PC-3 (cell line): Measurements from ENCODE around the gene PSAPL1.

Experiments
- CTCF ChIP-seq: fragments of 300-600 bp; sonication (generic); conservative IDR thresholded peaks from 2 replicates; pipeline ENCODE4 v1.5.1; 2017; ENCODE audit warnings: antibody characterized with exemption, low read depth, mild to moderate bottlenecking, low read length
- EZH2 ChIP-seq: fragments of 300-600 bp; sonication (generic); IDR thresholded peaks from one replicate; pipeline ENCODE4 v1.6.1; 2017; ENCODE audit warnings: antibody characterized with exemption, mild to moderate bottlenecking, low read length; ENCODE audit not compliant: unreplicated experiment
- EZH2phosphoT487 ChIP-seq: fragments of 300-600 bp; sonication (generic); IDR thresholded peaks from 2 replicates; pipeline ENCODE4 v1.6.1; 2018; ENCODE audit warnings: mild to moderate bottlenecking, antibody characterized with exemption, low read length, borderline replicate concordance

GRCh38 chr4:7462509-7462971 is 27.8 kb upstream of the PSAPL1 start:
- peak; percentile 76 for TF ChIP-seq CTCF
- no peak for TF ChIP-seq EZH2
- TF ChIP-seq EZH2phosphoT487: no peak
